NCI-H128 (cell line): ENCODE data around the gene STRAP.
A peak's percentile ranks its signal among the peaks of the same experiment; 100 is the strongest.

Source experiments
- DNase-seq: peaks from one replicate; lab custom pipeline; 2025; ENCODE audit not compliant: unreplicated experiment; lab: John Stamatoyannopoulos, UW

STRAP gene, protein sequence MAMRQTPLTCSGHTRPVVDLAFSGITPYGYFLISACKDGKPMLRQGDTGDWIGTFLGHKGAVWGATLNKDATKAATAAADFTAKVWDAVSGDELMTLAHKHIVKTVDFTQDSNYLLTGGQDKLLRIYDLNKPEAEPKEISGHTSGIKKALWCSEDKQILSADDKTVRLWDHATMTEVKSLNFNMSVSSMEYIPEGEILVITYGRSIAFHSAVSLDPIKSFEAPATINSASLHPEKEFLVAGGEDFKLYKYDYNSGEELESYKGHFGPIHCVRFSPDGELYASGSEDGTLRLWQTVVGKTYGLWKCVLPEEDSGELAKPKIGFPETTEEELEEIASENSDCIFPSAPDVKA

DNA sequence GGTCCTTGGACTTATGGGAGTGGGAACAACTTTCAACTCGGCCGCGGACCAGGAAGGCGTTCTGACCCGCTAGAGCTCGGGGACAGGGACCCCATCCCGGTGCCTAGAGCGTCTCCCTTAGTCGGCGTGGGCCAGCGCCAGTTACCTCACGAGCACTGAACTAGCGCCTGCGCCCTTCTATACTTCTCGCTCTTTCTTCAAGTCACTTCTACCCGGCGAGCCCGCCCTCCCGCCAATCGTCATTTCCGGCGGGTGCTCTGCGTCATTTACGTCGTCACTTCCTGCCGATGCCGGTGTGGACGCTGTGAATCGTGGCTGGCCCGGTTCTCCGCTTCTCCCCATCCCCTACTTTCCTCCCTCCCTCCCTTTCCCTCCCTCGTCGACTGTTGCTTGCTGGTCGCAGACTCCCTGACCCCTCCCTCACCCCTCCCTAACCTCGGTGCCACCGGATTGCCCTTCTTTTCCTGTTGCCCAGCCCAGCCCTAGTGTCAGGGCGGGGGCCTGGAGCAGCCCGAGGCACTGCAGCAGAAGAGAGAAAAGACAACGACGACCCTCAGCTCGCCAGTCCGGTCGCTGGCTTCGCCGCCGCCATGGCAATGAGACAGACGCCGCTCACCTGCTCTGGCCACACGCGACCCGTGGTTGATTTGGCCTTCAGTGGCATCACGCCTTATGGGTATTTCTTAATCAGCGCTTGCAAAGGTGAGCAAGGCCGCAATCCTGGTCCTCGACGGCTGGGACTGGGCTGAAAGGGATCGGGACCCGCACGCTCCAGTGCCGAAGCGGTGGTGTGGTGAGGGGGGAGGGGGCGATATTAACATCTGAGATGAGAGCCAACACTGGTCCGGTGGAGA lies at the start of gene STRAP:
TSS of gene STRAP (plus strand) at position 270 of the 854 bp plus-strand sequence. CDS start at position 591, 321 bp downstream.
- peak; percentile 95 for DNase-seq

DNA sequence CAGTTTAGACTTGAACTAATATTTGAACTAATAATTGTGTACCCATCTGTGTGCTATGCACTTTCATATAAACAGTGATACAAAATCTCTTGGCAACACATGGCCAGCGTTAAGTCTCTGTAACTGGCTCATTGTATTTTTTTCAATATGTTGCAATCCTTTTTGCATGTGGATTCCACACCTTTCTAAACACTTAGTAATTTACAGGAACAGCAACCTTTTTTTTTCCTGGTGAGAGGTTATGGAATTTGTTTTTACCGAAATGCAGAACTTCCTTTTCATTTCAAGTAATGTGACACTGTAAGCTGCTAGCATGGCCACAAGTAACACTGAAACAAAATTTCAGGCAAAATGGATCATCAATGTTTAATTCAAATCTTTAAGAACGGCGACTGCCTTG lies 47.6 kb upstream of the STRAP start:
- DNase-seq: no peak

DNA sequence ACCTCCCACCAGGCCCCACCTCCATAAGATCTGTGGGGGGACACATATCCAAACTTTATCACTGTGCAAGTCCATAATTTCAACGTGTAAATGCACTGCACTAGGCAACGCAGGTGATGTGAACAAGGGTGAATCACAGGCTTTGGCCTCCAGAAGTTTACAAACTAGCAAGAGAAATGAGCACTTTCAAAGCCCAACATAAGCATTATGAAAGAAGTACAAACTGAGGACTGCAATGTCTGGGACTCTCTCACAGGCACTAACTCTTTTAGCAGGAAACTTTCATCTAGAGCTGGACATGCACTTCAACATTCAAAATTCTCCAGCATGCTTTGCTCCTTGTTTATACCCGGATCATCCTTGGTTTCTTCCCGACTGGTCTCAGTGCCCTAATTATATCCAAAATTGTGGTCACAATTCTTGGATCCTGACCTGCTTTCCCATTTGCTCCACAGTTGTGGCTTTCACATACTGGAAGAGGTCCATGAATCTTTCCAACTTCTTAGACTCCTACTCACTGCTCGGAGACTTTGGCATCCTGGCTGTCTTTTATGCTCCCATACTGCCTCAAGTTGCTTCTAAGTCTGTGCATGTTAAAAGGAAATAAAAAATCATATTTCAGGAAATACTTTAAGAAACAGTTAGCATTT lies 44.9 kb upstream of the STRAP start:
- DNase-seq: no peak

DNA sequence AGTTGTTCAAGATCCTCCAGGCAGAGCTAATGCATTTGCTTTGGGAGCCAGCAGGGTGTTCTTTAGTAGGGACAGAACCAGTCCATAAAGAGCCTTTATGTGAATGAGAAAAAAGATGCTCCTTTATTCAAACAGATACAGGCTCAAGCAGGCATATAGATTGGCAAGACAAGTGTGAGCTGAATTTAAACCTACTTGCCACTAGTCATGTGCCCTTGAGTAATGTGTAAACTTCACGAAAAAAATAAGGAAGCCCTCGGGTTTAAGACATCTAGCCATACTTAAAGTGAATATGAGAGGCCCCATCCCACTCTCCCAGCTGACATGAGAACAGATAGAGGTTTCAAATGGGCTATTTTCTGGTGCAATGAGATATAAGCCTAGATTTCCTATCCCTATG lies 43.1 kb upstream of the STRAP start:
- no peak for DNase-seq

DNA sequence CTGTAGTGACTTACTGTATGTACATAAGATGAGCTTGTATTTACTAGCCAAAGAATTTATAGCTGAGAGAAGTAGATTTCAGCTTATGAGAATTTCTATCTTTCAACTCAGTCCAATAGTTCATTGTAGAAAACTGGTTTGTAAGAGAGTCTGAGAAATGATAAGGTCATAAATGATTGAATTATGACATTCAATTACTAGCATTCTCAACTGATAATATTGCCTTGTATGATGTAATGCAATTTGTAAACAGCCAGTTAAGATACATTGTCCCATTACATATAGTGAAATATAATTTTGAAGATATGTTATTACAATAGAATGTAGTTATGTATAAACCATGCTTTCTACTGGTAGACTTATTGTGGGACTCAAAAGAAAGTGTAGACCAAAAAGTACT lies 42.5 kb upstream of the STRAP start:
- DNase-seq: no peak

DNA sequence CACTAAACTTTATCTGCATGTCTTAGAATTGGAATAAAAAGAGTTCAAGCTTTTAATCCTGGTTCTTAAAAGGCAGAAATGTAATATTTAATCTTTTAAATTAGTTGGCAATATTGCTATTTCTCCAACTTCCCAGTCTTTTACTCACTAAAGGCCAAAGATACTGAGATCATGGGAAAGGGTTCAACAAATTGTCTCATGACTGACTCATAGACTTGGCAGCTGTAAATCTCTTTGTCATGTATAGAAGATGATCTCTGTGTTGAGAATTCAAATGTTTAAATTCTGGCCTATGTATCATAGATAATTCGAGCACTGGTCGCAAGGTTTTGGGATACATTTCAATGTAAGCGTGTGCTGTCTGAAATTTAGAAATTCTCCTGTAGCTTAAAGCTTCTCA lies 40.1 kb upstream of the STRAP start:
- DNase-seq: no peak

DNA sequence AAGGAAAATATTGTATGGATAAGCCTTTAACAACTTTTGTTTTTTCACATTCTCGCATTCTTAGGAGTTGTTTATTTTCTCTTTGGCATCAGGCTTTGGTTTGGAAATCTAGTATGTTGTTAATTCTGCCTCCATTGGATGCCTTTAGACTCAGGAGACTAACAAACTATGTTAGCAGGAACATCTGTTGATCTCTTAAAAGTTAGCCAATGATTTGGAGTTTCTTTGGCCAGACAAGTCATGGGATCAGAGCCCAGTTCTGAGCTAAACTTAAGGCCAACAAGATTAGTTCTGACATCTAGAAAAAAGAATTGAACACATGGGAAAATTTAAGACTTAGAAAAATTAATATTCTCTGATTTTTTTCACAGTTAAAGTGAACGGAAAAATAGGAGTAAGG lies 35.3 kb upstream of the STRAP start:
- DNase-seq: no peak

DNA sequence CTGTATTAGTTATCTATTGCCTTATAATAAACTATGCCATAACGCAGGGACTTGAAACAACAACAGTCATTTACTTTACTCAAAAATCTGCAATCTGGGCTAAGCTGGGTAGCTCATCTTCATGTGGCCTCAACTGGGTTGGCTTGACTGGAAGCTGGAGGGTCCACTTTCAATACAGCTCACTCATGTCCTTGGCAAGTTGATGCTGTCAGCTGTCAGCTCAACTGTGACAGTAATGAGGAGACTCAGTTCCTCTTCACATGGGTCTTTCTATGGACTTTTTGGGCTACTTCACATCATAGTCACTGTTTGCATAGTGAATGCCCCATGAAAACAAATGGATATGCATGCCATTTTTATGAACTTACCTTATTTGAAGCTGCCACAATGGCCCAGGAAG lies 33.6 kb upstream of the STRAP start:
- no peak for DNase-seq

DNA sequence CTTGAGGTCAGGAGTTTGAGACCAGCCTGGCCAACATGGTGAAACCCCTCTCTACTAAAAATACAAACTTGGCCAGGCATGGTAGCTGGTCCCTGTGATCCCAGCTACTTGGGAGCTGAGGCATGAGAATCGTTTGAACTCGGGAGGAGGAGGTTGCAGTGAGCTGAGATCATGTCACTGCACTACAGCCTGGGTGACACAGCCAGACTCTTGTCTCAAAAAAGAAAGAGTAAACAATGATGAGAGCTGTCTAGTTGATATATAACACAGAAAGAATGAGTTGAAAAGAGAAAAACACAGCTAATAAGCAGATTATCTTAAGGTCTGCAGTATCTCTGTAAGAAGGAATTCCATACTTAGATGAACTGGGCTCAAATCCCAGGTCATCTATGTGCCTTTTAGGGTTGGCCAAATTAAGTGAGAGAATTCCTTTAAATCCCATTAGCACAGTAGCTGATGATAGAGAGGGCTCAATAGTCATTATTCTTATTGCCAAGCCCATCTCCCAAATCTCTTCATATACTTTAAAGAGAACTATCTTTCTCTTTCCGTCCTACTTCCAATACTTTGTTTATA lies 31.1 kb upstream of the STRAP start:
- no peak for DNase-seq

DNA sequence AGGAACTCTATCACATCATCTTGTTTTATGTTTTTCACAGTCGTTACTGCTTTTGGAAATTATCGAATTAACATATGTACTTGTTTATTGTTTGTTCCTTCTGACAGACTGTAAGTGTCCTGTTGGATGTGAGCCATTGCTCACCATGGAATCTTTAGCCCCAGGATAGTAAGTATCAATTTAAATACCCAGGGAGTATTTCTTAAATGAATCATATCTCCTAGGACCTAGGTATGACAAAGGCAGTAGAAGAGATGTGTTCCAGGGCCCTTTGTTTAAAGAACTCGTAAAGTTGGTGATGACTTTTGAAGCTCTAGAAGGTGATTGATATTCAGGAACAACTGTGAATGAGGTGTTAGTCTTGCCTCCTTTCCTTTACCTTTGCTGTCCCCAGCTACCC lies 30.3 kb upstream of the STRAP start:
- DNase-seq: no peak

DNA sequence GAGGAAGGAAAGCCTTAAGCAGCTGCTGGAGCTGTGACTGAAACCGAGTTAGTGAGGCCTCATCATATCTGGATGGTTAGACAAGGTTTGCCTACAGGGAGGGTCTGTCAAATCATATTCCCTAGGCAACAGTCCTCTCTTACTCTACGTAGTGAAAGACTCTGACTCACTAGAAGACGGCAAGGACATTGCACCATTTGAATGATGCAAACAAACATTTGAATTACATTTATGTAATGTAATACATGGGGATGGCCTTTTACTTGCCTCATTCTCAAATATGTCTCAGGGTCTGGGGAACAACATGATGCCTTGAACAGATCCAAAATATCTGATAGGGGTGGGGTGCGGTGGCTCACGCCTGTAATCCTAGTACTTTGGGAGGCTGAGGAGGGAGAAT lies 29.8 kb upstream of the STRAP start:
- no peak for DNase-seq

DNA sequence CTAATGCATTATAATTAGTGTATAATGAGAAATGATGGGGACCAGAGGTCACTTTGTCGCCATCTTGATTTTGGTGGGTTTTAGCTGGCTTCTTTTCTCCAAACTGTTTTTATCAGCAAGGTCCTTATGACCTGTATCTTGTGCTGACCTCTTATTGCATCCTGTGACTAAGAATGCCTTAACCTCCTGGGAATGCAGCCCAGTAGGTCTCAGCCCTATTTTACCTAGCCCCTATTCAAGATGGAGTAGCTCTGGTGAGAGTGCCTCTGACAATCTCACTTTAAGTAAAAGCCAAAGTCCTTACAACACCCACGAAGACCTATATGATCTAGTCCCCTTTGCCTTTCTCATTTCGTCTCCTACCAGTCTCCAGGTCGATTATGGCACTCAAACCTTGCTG lies 28.3 kb upstream of the STRAP start:
- no peak for DNase-seq

DNA sequence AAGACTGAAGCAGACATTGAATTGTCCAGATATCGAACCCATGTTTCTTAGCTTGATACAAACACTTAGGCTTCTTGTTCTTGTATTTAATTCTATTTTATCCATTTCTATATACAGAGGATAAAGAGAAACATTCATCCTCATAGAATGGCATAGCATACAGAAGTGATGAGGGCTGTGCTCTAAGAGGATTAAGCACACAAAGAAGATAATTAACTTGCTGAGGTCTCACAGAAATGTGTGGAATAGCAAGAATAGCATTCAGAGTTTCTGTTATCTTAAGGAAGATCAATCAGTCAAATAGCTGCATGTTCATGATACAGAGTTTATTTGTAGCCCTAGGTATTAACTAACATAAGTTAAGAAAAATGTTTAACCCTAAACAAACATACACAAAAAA lies 27.3 kb upstream of the STRAP start:
- DNase-seq: no peak

DNA sequence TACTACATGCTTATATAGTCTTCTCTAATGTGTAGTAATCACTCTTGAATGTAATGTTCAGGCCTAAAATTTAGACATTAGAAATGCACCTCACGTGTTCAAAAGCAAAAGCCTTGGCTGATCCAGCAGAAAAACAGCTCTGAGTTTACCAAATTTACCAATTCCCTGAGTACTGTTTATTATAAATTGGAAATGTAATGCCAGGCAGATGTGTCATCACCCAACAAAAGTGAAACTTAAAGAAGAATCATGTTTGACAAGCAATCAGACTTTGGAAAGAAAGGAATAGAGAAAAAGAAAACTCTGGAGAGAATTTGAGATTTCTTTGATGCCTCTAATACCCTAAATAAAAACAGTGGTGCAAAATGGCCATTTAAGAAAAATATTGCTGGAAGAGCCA lies 26.5 kb upstream of the STRAP start:
- DNase-seq: no peak

DNA sequence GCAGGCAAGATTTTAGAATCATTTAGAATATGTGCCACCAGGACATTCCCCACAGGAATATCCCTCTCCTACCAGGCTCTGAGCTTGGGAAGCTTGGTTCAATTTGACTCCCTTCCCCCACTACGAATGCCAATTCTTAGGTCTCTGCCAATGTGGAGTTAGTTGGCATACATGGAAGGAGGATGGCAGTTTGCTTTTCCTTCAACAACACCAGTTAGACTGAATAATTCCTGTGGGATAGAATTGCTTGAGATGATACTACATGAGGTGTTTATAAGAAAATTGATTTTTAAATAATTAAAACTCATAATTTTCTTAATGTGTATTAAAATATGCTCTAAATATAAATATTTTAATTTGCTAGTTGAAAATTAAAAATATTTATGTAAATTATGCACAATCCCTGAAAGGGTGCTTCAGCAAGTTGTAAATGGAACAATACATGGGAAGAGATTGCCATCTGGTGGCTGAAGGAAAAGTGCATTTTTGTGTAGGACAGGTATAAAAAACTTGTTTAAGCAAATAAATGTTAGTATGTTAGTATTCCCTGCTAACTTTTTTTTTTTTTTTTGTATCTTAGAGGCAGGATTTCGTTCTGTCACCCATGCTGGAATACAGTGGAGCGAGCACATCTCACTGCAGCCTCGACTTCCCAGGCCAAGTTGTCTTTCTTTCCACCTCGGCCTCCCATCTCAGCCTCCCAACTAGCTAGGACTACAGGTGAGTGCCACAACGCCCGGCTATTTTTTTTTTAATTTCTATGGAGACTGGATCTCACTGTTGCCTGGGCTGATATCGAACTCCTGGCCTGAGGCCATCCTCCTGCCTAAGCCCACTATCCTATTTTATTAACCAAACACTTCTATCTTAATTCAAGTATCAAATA lies 25.8 kb upstream of the STRAP start:
- DNase-seq: peak; percentile 48

DNA sequence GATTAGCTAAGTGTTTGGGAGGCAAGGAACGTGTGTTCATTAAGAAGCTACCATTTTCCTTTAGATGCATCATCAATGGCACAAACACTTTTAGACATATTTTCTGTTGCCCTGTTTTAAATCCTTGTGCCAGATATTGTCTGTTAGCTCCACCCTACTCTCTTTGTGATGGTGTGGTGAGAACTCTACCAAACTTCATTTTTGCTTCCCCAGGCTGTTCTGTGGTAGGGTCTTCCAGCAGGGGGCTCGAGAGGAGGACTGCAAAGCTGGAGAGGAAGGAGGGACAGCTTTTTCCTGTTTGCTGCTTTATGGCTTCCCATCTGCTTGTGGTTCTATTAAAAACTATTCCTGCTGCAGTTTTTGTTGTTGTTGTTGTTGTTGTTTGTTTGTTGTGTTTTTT lies 23.8 kb upstream of the STRAP start:
- no peak for DNase-seq

DNA sequence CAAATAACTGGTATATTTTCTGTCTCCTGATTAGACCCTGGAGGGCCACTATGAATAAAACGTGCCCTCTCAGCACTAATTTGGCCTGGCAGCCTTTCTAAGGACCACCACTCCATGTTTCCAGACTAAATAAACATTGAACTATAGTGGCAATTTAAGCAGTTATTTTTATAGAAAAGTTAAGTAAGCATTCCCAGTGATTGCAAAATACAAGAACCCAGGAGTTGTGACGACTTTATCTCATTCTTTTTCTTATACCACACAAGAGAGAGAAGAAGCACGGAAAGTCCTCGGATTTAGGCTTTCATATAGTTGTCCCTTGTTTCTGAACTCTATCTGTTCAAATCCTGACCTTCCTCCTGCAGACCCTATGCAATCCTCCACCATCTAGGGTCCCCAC lies 23.1 kb upstream of the STRAP start:
- no peak for DNase-seq

DNA sequence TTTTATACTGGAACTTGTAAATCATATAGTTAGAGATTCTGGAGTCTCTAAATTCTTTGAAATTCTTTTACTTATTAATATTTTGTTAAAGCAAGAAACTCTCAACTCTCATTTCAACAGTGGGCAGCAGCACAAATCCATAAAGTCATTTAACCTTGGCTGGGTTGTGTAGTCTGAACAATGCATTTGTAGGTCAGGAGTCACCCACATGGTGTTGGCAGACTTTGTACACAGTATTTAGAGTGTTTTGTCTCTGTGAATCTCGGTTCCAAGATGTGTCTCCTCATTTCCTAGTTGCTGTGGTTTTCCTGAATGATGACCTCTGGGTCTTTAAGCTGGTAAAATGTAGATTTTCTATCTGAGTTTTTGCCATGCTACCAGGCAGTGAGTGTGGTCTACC lies 20.8 kb upstream of the STRAP start:
- no peak for DNase-seq

DNA sequence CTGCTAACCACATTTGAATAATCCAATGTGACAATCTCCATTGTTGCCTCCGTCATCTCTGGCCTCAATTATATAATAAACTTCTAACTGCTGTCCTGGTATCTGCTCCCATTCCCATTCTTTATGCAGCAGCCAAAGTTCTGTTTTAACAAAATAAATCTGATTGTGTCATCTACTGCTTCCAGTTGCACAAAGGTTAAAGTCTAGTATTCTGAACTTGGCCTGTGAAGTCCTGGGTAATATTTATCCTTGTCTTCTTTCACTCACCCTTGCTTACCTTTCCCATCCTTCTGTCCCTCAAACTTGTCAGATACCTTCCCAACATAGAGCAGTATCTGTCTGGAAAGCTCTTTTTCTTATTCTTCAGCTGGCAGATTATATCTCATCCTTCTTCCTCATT lies 19.3 kb upstream of the STRAP start:
- DNase-seq: no peak

DNA sequence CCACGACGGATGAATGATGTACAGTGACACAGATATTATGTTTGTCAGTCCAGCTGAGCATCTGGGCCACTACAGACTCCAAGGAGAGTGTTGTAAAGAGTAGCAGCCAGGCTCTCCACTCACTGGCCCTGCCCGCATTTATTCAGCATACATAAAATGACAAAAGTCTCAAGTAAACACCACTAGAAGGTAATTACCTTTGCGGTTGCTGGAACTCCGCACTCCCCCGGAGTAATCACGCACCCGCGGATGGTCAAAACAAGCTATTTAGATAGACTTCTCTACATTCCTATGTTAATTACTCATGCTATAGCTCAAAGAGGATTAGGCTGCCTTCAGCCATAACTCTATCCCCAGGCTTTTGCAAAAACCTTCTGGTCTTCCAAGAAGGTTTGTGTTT lies 18.8 kb upstream of the STRAP start:
- no peak for DNase-seq

DNA sequence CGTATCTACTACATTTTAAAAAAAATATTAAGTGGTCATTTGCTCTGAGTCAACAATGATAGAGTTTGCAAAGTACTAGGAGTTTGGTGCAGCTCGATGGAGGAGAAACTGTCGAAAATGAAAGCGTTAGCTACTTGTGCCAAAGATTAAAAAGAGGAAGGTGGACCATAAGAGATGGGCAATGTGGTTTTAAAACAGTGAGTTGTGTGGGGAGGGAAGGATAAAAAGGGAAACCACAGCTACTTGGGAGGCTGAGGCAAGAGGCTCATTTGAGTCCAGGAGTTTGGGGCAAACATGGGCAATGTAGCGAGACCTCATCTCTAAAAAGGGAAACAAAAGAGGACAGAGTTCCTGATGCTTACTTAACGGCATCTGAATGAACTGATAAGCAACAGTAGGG lies 18.2 kb upstream of the STRAP start:
- DNase-seq: no peak
